Mucosa of descending colon (tissue), 3 donors: ENCODE data around the gene CYP46A1. TPM values are rescaled to one million over a fixed set of nuclear protein-coding genes. Genes with fewer than 3 reads are reported as not detected.

Experiments used
- ATAC-seq: fragments of 200-7000 bp; cut with Tn5 transposase; one replicate; pipeline ENCODE4 v1.9.1; 2020; ENCODE audit warnings: mild to moderate bottlenecking, moderate library complexity
- DNase-seq, 3 donors: peaks; one replicate each; pipeline ENCODE4 v3.0.0-alpha.2; 2020
- H3K36me3 ChIP-seq: fragments of 200-600 bp; one replicate; pipeline ENCODE4 v1.8.0; 2021; ENCODE audit warnings: low read depth, mild to moderate bottlenecking
- H3K4me1 ChIP-seq: fragments of 200-600 bp; one replicate; pipeline ENCODE4 v1.8.0; 2021; ENCODE audit warnings: low read depth, mild to moderate bottlenecking
- H3K4me3 ChIP-seq: fragments of 200-600 bp; one replicate; pipeline ENCODE4 v1.8.0; 2021; ENCODE audit warnings: mild to moderate bottlenecking
- H3K9me3 ChIP-seq: fragments of 200-600 bp; one replicate; pipeline ENCODE4 v1.8.0; 2021; ENCODE audit warnings: mild to moderate bottlenecking
- intact Hi-C, 2 donors: fragments of 100-400 bp; cut with DNase I in 1 of 2; cut with micrococcal nuclease in 1 of 2; formaldehyde crosslinking; loops; one replicate each; pipeline versions ENCODE4 v1.11.0 to v1.11.1; 2022; cut with DNase I, micrococcal nuclease
- total RNA-seq, 3 donors: library from RNA; stranded (reverse); fragmentation: NEBNext Ultra II Directional in 2 of 3; extraction: Animal tissue kit (Norgen Biotek cat#: 25700) in 2 of 3; gene quantifications; one replicate each; pipeline versions ENCODE4 v1.2.1 to v1.2.4, GENCODE V29; 2021 to 2023
- TF ChIP-seq, protein P1 (sequence below): fragments of 200-600 bp; IDR thresholded peaks from one replicate; pipeline ENCODE4 v1.8.0; 2022; ENCODE audit warnings: antibody characterized with exemption, mild to moderate bottlenecking
- donor health status: DM: no; HTN: no; CAD: no; lungs with moderate emphysema.
- donor health status: DM: no; HTN: no; CAD: no.
- donor health status: DM: no; HTN: yes; CAD: no.

Gene CYP46A1
- total RNA-seq, 3 donors from 2014 or later: 0.14 to 1.0 (median 0.22) TPM

DNA sequence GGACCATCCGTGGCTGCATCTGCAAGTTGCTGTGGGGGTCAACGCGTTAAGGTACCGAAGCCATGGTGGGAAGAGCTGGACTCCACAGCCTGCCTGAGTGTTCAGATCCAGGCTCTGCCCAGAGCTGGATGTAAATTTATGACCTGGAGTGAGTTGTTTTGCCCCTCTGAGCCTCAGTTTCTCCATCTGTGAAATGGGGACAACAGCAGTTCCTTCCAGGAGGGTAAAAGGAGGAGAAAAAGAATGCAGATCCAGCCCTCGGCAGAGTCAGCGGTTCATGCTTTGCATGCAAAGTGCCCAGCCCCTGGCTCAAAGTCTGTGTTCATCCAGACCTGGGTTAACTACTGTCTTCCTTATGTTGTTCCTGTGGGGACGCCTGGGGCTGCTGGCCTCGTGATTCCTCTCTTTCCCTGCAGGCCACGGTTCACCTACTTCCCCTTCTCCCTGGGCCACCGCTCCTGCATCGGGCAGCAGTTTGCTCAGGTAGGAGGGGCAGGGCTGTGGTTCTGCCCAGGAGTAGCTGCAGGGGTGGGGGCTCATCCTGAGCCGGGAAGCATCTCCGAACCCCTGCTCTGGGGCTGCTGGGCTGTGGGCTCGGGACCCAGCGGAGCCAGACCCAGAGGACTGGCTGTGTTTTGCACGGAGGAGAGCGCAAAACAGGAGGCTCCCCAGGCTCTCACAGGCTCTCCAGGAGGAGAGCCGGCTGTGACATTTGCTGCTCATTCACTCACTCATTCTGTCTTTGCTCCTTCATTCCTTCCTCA is 41.9 kb downstream of the CYP46A1 start:
- Histone ChIP-seq H3K36me3 (no peaks in the 10 kb centered on the region), H3K9me3 (no peaks in the 10 kb centered on the region), H3K4me3 (no peak overlapping the region), H3K4me1 (no peaks in the 10 kb centered on the region)
- intact Hi-C loops: loop anchor here in 1 of 2 donors (5.0 kb wide), 1 partner anchor 161 kb away; no protein-coding TSS in a partner anchor
- ATAC-seq (no peak), DNase-seq (no peak)
- TF ChIP-seq, protein P1, sequence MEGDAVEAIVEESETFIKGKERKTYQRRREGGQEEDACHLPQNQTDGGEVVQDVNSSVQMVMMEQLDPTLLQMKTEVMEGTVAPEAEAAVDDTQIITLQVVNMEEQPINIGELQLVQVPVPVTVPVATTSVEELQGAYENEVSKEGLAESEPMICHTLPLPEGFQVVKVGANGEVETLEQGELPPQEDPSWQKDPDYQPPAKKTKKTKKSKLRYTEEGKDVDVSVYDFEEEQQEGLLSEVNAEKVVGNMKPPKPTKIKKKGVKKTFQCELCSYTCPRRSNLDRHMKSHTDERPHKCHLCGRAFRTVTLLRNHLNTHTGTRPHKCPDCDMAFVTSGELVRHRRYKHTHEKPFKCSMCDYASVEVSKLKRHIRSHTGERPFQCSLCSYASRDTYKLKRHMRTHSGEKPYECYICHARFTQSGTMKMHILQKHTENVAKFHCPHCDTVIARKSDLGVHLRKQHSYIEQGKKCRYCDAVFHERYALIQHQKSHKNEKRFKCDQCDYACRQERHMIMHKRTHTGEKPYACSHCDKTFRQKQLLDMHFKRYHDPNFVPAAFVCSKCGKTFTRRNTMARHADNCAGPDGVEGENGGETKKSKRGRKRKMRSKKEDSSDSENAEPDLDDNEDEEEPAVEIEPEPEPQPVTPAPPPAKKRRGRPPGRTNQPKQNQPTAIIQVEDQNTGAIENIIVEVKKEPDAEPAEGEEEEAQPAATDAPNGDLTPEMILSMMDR: no peak

DNA sequence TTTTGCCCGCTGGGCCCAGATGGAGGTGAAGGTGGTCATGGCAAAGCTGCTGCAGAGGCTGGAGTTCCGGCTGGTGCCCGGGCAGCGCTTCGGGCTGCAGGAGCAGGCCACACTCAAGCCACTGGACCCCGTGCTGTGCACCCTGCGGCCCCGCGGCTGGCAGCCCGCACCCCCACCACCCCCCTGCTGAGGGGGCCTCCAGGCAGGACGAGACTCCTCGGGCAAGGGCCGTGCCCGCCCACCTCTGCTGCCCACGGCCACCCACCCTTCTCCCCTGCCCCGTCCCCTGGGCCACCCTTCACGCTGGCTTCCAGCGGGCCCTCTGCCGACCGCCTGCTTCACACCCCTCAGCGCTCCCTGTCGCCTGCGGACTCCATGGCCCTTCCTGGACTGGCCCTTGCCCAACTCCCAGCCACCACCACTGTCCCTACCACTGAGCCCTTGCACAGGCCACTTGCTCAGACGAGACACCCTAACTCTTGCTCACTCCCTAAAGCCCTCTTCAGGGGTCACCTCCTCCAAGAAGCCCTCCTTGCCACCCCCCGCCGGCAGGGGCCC is 42.5 kb downstream of the CYP46A1 start:
- DNase-seq: no peak
- no peaks in the 10 kb centered on the region for H3K9me3 ChIP-seq
- H3K4me3 ChIP-seq: no peak overlapping the region
- no peak for ATAC-seq
- intact Hi-C loops: loop anchor here in 1 of 2 donors (5.0 kb wide), 1 partner anchor 161 kb away; no protein-coding TSS in a partner anchor
- H3K36me3 ChIP-seq: no peaks in the 10 kb centered on the region
- TF ChIP-seq, protein P1: no peak
- H3K4me1 ChIP-seq: no peaks in the 10 kb centered on the region

DNA sequence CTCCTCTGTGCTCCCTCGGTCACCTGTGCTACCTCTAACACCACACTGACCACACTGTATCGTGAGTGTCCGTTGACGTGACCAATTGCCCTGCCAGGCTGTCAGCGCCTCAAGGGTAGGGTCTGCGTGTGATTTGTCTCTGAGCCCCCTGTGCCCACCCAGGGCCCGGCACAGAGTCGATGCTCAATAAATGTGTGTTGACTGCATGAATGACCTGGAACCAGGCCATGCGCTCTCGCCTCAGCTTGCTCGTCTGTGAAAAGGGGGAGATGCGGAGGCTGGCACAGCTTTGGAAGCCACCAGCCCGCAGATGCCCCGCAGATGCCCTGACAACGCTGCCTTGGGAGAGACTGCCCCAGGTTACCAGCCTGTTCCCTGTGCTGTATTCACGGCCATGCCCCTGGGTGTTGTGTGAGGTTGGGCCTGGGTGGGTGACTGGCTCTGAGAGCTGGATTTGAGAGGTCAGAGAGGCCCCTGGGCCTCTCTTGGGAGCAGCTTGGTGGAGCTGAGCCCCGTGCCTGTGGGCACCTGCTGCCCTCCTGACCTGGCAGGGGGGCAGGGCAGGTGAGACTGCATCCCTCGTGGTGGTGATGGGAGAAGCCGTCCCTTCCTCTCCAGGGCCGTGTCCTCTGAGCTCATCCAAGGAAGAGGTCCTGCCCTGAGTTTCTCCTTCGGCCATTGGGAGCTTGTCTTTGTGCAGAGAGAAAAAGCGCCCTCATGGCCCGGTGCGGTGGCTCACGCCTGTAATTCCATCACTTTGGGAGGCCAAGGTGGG is 43.2 kb downstream of the CYP46A1 start:
- ATAC-seq: no peak
- intact Hi-C loops: loop anchor here in 1 of 2 donors (5.0 kb wide), 1 partner anchor 160 kb away; no protein-coding TSS in a partner anchor

DNA sequence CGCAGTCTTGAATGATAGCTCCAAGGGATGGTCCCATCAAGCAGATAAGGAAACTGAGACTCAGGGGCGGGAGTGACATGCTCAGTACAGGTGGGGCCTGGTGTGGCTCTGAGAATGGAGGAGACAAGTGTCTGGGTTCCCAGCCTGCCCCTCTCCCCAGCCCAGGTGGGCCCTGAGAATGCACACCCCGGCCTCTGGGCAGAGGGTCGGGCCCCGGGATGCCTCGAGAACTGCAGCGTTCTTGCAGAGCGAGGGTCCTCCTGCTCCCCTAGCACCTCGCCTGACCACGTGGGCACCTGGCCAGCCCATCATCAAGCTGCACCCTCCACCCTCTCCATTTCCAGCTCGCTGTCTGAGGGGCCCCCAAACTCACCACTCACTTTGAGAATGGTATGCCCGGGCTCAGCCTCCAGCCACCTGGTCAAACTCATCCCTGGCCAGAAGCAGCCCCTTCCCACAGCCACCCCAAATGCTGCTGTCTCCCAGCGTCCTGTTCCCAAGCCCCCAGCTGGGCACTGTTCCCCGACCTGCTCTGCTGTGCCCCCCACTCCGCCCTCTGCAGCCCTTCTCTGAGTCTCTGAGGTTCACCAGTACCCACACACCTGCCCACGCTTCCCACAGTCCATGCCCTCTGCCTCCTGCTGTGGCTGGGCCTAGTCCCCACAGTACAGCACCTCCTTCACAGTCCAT is 44.3 kb downstream of the CYP46A1 start:
- H3K4me3 ChIP-seq: no peak overlapping the region
- intact Hi-C loops: loop anchor here in 1 of 2 donors (5.0 kb wide), 1 partner anchor 159 kb away; no protein-coding TSS in a partner anchor
- ATAC-seq (no peak), DNase-seq (no peak)
- no peaks in the 10 kb centered on the region for H3K4me1 ChIP-seq
- TF ChIP-seq, protein P1: no peak
- no peaks in the 10 kb centered on the region for H3K36me3 ChIP-seq
- H3K9me3 ChIP-seq: no peaks in the 10 kb centered on the region

More for the DNA sequence above, 43.2 kb downstream of the CYP46A1 start:
- TF ChIP-seq, protein P1: no peak
- H3K4me1 ChIP-seq: no peaks in the 10 kb centered on the region
- no peak overlapping the region for H3K4me3 ChIP-seq
- no peak for DNase-seq
- H3K36me3 ChIP-seq: no peaks in the 10 kb centered on the region
- no peaks in the 10 kb centered on the region for H3K9me3 ChIP-seq

DNA sequence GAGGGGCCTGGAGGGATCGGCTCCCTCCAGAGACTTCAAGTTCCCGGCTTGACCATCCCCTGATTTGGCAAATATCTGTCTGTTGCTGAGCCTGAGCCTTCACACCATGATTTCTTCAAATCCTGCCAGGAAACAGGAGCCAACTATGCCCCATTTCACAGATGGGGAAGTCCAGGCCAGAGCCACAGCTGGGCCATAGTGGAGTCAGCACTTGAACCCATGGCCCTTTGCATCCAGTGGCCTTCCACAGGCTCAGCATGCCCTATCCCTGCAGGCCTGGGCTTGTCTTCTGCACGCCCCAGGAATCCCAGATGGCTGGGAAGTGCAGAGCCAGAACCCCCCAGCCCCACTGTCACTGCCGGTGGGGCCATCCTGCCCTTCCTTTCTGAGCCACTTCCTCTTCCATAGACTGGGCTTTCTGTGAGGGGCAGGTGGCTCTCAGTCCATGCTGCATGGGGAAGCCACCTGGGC is 44.9 kb downstream of the CYP46A1 start:
- TF ChIP-seq, protein P1: no peak
- intact Hi-C loops: loop anchor here in 1 of 2 donors (5.0 kb wide), 1 partner anchor 158 kb away; no protein-coding TSS in a partner anchor
- DNase-seq (no peak), ATAC-seq (no peak)
- H3K4me1 ChIP-seq: no peaks in the 10 kb centered on the region
- H3K36me3 ChIP-seq: no peaks in the 10 kb centered on the region
- H3K4me3 ChIP-seq: no peak overlapping the region
- H3K9me3 ChIP-seq: no peaks in the 10 kb centered on the region
